ENCODE measurements around the gene MTCL1. TPM values are rescaled to one million over a fixed set of nuclear protein-coding genes. Genes with fewer than 3 reads are reported as not detected.

Gene MTCL1
- total and polyA plus RNA-seq, 2 of the 8 experiments (the other 6 are each of a cell fraction or from before 2014, with no cell fraction given) = 16.6 to 60.8 TPM

DNA sequence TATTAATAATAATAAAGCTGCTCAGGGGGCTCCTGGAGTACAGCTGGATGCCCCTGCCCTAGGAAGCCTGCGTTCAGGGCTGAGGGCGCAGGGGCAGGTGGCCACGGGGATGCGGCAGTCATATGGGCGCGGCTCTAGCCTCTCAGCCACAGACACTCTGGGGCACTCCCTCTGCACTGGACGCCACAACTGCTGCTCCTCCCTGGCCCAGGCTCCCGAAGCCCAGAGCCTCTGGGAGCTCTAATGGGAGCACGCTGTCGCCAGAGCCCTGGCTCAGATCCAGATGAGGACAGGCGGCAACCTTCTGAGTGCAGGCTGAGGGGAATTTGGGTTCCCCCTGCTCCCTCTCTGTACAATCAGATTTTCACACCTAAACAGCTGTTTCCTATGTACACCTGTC lies 93.6 kb downstream of the MTCL1 start:
- no peak overlapping the region for H2BK15ac ChIP-seq (ENCODE audit: low read length)
- H3K4me3 ChIP-seq (ENCODE audit: extremely low read depth in 1 of 4, insufficient read depth in 2 of 4, low read depth in 3 of 4, low read length in 4 of 4) = no peak overlapping the region
- 74% methylated on average over 11 of the region's 11 CpGs; no CpG with 5 or more reads in 1 of the 2 experiments for WGBS, 2 experiments (ENCODE audit: extremely low coverage in 1 of 2, insufficient coverage in 1 of 2, insufficient read length in 1 of 2, insufficient replicate concordance in 2 of 2, low coverage in 1 of 2, low lambda C conversion rate in 2 of 2, missing lambda C conversion rate in 1 of 2)
- H2BK120ac ChIP-seq (replicated peaks; ENCODE audit: low read depth, low read length) = no peak overlapping the region
- H3K18ac ChIP-seq (ENCODE audit: extremely low read depth, low read length) = no peak overlapping the region
- ChIA-PET POLR2A (ENCODE audit: partially characterized antibody) (interaction anchor here (1.4 kb wide), 1 partner anchor 23 kb away, joined by 3 read pairs; no protein-coding TSS in a partner anchor), CTCF (ENCODE audit: partially characterized antibody) (interaction anchor here (0.8 to 1.7 kb wide), 3 partner anchors 9 to 11 kb away, joined by 3 to 6 read pairs (median 4); no protein-coding TSS in a partner anchor)
- no peaks in the 10 kb centered on the region for H4K20me1 ChIP-seq (replicated peaks in 1 of 2; ENCODE audit: control insufficient read depth in 1 of 2, insufficient read depth in 2 of 2, low read length in 2 of 2)
- FAIRE-seq (no peak), DNase-seq (ENCODE audit: low read depth in 1 of 2, low spot score in 2 of 2) (no peak)
- H3K14ac ChIP-seq (ENCODE audit: insufficient read length) = no peak overlapping the region
- H2BK12ac ChIP-seq (ENCODE audit: low read depth, low read length) = no peak overlapping the region
- H3K23ac ChIP-seq (ENCODE audit: insufficient read length) = no peak overlapping the region
- H3K27me3 ChIP-seq (replicated peaks in 1 of 4; ENCODE audit: control insufficient read depth in 3 of 4, extremely low read depth in 1 of 4, insufficient read depth in 3 of 4, low read length in 3 of 4) = no peaks in the 10 kb centered on the region
- H2BK5ac ChIP-seq (ENCODE audit: low read depth, low read length) = no peak overlapping the region
- H4K5ac ChIP-seq (ENCODE audit: insufficient read length, low read depth, low read length) = no peak overlapping the region
- H3K9ac ChIP-seq (replicated peaks in 1 of 4; ENCODE audit: extremely low read depth in 1 of 4, low read depth in 3 of 4, low read length in 3 of 4) = no peak overlapping the region
- H4K91ac ChIP-seq (replicated peaks; ENCODE audit: insufficient read length, low read length) = no peak overlapping the region
- peaks cover 0 to 17% (median 9%) of the 10 kb centered on the region in 4 experiments; a peak in 6 of 8 replicates for H3K36me3 ChIP-seq (ENCODE audit: control insufficient read depth in 2 of 4, insufficient read depth in 4 of 4, low read length in 3 of 4)
- no peak overlapping the region for H2BK20ac ChIP-seq (ENCODE audit: low read length)
- H2AFZ ChIP-seq (ENCODE audit: low read length) = no peak overlapping the region
- H3K23me2 ChIP-seq (ENCODE audit: low read depth, low read length) = no peaks in the 10 kb centered on the region
- H3K79me2 ChIP-seq (ENCODE audit: control insufficient read depth in 1 of 2, insufficient read depth in 2 of 2, low read length in 2 of 2) = no peaks in the 10 kb centered on the region
- no peak overlapping the region for H4K8ac ChIP-seq (ENCODE audit: extremely low read depth, insufficient read depth, low read length)
- H3K56ac ChIP-seq (replicated peaks; ENCODE audit: insufficient read length, low read depth, low read length) = no peak overlapping the region
- no peak overlapping the region for H2AK5ac ChIP-seq (ENCODE audit: low read depth, low read length)
- H3K79me1 ChIP-seq (ENCODE audit: low read depth, low read length) = no peaks in the 10 kb centered on the region
- no peak overlapping the region for H3K4ac ChIP-seq (replicated peaks; ENCODE audit: insufficient read length, low read depth, low read length)
- no peak overlapping the region for H3K27ac ChIP-seq (ENCODE audit: low read depth, low read length)
- H3K9me3 ChIP-seq (ENCODE audit: insufficient read depth in 2 of 2, low read depth in 1 of 2, low read length in 1 of 2) = no peaks in the 10 kb centered on the region
- peaks cover 9 to 27% (median 15%) of the 10 kb centered on the region in 4 experiments for H3K4me1 ChIP-seq (replicated peaks in 1 of 4; ENCODE audit: control insufficient read depth in 3 of 4, insufficient read depth in 4 of 4, low read length in 3 of 4)
- H3K4me2 ChIP-seq (ENCODE audit: insufficient read depth in 1 of 2, low read depth in 2 of 2, low read length in 2 of 2) = no peak overlapping the region
- TF ChIP-seq SIN3A (conservative IDR thresholded peaks at IDR 0.05 in 1 of 2, IDR thresholded peaks at IDR 0.05 in 1 of 2; ENCODE audit: low read depth in 1 of 2, low read length in 2 of 2) = no peak
- no peak for TF ChIP-seq NANOG (IDR thresholded peaks at IDR 0.05; ENCODE audit: insufficient read depth, low read depth, low read length, poor library complexity, severe bottlenecking)
- TF ChIP-seq SIRT6 (IDR thresholded peaks at IDR 0.05; ENCODE audit: low read length) = no peak
- TF ChIP-seq NRF1 (IDR thresholded peaks at IDR 0.05; ENCODE audit: low read depth, low read length) = no peak
- no peak for TF ChIP-seq TAF1 (IDR thresholded peaks at IDR 0.05; ENCODE audit: low read depth, low read length)
- no peak for TF ChIP-seq JUN (IDR thresholded peaks at IDR 0.05; ENCODE audit: low read depth, low read length)
- no peak for TF ChIP-seq EGR1 (IDR thresholded peaks at IDR 0.05; ENCODE audit: borderline replicate concordance, low read depth, low read length)
- no peak for TF ChIP-seq KDM4A (IDR thresholded peaks at IDR 0.05; ENCODE audit: low read depth, low read length, severe bottlenecking)
- no peak for TF ChIP-seq SIX5 (IDR thresholded peaks at IDR 0.05; ENCODE audit: low read depth, low read length)
- TF ChIP-seq CREB1 (IDR thresholded peaks at IDR 0.05) = no peak
- TF ChIP-seq CEBPB (IDR thresholded peaks at IDR 0.05; ENCODE audit: low read depth, low read length) = no peak
- TF ChIP-seq, protein P1, sequence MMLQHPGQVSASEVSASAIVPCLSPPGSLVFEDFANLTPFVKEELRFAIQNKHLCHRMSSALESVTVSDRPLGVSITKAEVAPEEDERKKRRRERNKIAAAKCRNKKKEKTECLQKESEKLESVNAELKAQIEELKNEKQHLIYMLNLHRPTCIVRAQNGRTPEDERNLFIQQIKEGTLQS (IDR thresholded peaks at IDR 0.05; ENCODE audit: insufficient read depth, low read depth, low read length) = no peak
- TF ChIP-seq SP2 (IDR thresholded peaks at IDR 0.05; ENCODE audit: low read length) = no peak
- TF ChIP-seq RFX5 (IDR thresholded peaks at IDR 0.05; ENCODE audit: borderline replicate concordance, low read depth, low read length) = no peak
- TF ChIP-seq RBBP5 (IDR thresholded peaks at IDR 0.05; ENCODE audit: borderline replicate concordance, low read depth, low read length) = no peak
